Left forelimb (tissue), 1 donor: ENCODE measurements around the gene ANAPC4.

Experiments used
- DNase-seq: peaks from one replicate; pipeline ENCODE4 v3.0.0-alpha.2; 2018; ENCODE audit warnings: low spot score

The ANAPC4 gene

DNA sequence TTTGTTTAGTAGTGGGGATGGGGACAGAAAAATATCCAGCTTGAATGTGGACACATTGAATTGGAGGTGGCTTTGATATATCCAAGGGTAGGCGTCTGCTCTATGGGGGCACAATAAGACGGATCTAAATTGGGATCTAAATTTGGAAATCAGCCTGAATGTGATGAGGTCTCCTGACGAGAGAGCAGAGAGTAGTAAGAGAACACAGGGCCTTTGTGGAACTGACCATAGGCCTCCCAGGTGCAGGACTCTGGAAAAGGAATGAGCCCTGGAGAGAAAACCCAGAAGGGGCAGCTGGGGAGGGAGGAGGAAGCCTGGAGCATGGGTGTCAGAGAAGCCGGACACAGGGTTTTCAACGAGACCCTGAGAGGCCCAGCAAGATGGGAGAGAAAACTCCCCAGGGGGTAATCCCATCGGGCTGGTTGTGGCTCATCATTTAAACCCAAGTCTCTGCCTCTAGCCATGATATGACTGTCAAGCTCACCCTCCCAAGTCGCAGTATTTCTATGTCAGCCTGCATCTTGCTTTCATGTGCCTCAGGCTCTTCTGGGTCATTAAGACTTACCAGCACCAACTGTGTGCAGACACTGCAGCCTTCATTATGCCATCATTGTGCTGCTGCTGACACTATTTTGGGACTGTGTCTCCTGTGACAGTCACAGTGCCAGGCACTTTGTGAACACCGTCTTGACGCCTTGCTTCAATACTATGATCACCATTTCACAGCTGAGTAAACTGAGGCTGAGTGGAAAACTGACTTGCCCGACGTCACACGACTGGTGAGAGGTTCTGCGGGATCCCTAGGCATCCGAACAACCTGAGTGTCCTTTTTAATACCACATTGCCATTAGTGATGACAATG lies 57.1 kb downstream of the ANAPC4 start:
- peak; percentile 50 for DNase-seq

DNA sequence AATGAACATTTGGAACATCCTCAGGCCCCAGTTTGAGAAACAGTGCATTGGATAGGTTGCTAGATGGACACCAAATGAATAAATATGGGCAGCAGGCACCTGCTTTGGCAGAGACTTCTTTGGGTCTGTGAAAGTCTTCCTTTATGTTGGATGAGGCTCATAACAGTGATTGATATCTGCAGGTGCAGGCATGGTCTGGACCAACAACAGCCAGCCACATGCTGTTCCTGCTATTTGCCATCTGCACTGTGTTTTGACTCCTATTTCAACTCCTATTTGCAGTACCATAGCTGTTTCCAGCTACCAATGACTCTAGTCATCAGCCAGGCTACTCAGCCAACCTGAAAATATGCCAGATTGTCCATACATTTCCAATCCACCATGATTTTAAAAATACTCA lies 60.9 kb downstream of the ANAPC4 start:
- DNase-seq = peak; percentile 12

DNA sequence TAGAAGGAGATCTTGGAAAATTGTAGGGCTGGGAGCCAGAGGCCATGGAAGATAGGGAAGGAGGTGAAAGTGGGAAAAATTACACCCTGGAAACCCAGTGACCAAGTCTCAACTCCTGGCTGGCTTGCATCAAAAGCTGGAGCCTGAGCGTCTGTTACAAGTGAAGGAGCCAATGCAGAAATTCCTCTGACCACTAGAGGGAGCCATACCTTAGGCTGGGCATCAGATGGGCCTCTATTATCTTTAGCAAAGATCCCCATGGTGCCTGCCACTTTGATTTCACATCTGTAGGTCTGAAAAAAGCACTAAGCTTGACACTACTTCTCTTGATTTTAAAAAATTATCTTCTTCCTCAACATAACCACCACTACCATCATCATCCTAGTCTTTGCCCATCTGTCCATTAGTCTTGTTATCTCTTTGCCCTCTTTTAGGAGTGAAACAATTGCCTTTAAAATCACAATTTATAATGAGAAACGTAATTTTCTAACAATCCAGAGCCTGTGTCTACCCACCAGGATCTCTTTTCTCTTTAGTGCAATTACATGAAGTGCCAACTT lies 62.9 kb downstream of the ANAPC4 start:
- DNase-seq = peak; percentile 31

DNA sequence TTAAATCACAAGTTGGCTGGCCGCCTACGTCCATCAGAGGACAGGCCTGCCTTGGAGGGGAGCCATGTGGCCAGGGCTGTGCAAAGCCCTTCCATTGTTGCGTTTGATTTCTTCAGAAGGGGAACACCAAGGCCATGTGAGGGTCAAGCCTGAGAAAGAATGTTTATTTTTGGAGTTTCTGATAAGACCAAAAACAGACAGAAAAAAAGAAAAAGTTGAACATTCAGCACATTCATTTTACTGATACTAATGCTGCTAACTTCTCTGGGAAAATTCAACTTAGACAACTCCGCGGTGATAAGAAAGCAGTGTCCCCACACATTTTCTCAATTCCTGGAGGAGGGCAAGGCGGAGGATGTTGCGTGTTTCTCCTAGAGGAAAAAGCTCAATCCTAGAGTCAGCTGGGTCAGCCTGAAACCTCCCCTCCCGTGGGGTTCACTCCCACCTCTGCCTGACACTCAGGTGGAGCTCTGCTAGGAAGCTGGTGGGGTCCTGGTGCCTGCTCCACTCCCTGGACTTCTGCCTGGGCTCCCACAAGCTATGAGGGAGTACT lies 63.5 kb downstream of the ANAPC4 start:
- peak; percentile 26 for DNase-seq

DNA sequence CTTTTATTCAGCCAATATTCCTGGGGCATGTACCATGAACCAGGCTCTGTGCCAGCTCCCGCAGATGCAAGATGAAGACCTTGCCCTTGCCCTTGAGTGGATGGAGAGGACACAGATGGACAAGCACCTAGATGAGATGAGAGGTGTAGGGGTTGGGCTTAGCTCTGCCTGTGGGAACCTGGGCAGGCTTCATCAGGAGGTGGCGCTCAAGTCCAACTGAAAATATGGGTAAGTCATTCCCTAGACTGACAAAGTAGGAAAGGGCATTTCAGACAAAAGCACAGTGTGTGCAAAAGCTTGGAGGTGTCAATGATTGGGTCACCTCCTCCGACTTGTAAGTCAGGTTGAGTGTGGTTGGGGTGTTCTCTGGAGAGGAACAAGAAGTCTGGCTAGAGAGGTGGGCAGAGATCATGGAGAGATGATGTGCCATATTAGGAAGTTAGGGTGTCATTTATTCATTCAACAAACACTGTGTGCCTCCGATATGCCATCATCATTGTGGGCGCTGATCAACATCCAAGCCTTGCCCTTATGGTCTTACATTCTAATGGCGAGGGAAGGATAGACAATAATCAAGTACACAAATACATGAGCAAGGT lies 64.6 kb downstream of the ANAPC4 start:
- DNase-seq = peak; percentile 75

DNA sequence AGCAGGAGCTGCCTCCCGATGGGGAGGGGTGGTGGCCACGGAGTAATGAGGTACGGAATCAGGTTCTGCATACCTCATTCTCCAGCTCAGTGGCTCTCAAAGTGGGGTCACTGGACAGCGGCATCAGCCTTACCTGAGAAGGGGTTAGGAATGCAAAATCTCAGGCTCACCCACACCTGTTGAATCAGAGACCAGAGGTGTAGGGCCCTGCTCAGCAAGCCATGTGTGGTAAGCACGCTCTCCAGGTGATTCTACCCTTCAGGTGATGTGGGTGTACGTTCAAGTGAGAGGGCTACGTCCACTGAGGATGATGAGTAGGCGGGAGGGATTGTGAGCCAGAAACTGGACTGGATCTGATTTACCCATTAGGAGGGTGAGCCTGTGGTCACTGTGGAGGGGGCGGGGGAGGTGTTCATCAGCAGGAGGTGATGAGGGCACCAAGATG lies 65.8 kb downstream of the ANAPC4 start:
- peak; percentile 44 for DNase-seq

DNA sequence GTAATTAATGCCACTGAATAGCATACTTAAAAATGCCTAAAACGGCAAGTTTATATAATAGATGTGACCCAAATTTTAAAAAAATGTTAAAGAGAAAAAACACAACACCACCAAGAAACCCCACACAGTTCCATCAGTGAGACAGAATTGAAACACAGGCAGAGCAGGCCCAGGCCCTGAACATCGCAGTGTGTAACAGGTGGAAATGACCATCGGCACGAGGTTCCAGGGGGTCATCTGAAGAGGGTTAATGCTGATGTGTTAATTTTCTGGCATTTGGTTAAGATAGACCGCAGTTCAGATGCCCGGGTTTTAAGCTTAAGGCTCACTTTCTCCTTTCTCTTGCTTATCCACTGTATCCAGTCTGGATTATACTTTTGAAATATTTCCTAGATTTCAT lies 66.8 kb downstream of the ANAPC4 start:
- peak; percentile 8 for DNase-seq

DNA sequence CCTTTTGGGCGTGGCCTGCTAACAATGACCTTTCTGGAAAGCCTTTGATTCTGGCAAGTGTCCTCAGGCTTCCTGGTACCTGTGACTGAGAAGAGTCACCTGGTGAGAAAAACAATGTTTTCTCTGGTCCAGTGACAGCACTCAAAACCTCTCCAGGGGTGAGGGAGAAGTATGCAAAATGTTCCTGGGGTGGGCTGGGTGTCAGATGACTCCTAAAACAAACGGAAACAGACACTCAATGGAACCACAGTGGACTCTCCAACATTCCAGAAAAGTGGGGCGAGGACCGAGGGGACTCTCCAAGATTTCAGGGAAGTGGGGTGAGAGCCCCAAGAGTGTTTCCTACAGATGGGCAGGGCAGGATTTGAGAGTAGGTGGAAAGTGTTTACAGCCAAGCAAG lies 69.5 kb downstream of the ANAPC4 start:
- no peak for DNase-seq

DNA sequence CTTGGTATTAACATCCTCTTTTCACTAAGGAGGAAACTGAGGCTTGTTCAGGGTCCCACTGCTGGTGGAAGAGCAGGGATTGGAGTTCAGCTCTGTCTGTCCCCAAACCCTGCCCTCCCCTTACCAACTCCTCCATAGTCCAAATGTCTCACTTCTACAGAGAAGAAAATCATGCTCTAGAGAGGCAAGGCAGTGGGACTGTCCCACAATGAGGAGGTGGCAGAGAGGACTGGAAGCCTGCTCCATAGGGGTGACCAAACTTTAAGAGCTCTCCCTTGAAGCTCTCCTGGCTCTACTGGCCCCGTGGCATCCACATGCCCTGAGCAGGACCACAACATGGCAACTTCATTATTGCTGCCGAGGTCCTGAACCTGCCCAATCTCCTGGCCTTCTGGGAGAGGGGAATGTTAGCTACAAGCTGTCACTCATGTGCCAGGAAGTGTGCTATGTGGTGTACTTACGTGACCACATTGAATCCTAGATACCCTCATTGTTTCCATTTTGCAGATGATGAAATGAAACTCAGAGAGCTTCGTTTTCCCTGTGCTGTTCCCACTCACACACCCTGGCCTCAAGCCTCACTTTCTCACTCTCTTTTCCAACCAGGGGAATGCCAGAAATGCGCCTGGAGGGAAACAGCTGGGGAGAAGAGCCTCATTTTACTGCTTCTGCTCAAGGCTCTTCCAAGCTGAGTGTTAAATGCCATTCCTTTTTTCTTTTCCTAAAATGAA lies 71.5 kb downstream of the ANAPC4 start:
- no peak for DNase-seq

DNA sequence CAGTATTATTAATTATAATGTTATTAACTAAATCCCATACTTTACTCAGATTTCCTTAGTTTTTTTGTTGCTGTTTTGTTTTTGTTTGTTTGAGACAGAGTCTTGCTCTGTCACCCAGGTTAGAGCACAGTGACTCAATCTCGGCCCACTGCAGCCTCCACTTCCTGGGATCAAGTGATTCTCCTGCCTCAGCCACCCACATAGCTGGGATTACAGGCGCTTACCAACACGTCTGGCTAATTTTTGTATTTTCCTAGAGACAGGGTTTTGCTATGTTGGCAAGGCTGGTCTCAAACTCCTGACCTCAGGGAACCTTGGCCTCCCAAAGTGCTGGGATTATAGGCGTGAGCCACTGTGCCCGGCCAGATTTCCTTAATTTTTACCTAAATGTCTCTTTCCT lies 72.2 kb downstream of the ANAPC4 start:
- no peak for DNase-seq

DNA sequence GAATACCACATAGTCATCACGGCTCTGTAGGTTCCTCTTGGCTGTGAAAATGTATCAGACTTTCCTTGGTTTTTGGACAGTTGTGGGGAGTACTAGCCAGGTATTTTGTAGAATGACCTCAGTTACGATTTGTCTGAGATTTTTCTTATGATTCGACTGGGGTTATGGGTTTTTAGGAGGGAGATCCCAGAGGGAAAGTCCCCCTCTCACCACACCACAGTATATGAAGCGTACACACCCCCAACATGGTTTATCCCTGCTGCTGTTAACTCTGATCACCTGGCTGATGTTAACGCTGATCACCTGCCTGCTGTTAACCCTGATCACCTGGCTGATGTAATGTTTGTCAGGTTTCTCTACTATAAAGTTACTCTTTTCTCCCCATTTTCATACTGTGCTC lies 72.6 kb downstream of the ANAPC4 start:
- no peak for DNase-seq

DNA sequence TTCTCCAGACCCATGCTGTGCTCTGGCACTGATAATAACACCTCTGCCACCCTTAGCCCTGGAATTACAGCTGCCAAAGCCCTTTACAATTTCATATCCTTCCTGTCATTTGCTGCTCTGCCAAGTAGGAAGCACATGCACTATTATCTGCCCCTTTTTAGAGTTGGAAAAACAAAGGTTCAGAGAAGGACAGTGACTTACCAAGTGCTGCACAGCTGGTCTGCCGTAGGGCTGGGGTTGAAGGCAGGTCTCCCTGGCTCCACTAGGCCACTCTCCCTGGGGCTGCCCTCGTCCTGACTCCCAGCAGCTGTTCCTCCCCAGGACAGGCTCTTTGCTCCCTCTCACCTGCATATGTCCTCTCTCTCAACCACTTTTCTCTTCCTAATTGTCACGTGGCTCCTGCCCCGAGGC lies 73.4 kb downstream of the ANAPC4 start:
- DNase-seq = no peak

DNA sequence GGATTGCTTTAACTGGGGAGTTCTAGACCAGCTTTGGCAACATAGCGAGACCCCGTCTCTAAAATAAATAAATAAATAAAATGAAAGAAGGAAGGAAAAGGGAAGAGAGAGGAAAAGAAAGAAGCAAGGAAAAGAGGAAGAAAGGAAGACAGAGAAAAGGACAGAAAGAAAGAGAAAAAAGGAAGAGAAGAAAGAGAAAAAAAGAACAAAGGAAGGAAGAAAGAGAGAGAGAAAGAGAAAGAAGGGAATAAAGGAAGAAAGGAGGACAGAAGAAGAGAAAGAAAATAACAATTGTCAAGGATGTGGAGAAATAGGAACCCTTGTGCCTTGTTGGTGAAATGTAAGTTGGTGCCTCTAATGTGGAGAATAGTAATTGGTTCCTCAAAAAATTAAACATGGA lies 74.6 kb downstream of the ANAPC4 start:
- no peak for DNase-seq

DNA sequence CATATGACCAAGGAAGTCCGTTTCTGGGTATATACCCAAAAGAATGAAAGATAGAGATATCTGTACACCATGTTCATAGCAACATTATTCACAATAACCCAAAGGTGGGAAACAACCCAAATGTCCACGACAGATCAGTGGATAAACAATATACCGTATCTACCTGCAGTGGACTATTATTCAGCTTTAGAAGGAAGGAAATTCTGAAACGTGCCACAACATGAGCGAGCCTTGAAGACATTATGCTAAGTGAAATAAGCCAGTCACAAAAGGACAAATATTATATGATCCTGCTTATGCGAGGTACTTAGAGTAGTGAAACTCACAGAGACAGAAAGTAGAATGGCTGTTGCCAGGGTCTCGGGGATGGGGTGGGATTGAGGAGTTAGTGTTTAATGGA lies 75.0 kb downstream of the ANAPC4 start:
- DNase-seq = no peak

DNA sequence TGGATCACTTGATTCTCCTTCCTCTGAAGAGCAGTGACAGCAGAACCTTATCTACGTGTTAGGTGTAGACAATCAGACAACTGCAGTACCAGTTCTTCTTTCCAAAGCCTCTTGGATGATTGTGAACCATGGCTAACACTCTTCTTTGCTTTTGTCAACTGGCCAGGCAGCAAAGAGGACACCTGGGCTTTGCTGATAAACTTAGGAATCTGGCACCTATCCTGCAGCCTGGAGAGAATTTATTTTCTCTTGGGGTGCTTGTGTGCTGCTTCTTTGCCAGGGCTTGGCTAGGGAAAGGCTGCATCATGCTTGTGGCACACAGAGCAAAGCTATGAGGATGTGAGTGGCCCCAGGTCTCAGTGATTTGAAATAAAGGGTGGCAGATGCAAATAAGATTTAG lies 77.4 kb downstream of the ANAPC4 start:
- DNase-seq = no peak

DNA sequence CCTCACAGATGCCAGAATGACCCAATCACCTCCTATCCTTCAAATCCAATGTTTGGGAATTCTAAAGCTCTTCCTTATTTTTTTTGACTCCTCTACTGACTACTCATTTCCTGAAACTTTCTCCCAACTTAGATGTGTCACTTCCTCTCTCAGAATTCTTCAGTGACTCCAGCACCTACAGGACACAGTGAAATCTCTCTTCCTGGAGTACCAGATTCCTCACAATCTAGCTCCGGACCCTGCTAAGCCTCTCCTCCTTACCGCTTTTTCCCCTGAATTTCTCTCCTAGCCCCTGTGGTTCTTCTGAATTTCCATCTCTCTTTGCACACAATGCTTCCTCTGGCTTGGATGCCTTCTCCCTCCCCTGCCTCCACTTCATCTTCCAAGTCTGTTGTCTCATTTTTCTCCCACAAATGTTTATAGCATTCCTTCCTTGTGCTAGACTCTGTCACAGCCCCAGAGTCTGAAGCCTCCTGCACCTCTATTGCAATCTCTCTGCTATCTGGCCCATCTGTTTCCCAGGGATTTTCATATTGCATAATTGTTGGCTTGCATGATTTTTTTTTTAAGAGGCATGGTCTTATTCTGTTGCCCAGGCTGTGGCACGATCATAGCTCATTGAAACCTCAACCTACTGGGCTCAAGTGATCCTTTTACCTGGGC lies 80.1 kb downstream of the ANAPC4 start:
- DNase-seq = no peak

DNA sequence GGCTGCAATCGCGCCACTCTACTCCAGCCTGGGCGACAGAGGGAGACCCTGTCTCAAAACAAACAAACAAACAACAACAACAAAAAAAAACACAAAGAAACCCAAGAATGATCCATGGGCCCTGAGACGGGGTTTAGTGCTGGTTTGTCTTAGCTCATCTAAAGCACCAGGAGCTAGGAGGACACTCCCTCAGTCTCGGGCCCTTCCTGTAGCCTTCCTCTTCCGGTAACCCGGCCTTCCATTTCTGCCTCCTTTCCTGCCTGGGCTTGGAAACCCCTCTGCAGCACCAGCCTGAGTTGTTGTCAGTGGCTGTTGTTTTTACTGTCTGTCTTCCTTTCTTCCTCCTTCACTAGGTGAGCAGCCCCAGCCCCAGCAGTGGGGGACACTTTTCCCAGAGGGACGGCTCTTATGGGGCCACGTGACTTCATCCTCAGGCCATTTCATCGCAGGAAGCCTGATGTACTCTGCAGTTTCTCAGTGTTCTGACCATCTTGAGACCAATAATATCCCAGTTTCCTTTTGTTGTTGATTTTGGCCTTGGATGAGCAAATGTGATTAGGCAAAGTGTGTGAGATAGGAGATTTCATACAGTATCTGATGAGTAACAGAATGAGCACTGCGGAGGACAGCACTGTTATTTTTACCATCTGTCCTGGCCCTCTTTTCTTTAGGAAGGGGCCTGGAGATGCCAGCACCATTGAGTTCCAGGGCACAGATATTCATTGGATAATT lies 90.1 kb downstream of the ANAPC4 start:
- no peak for DNase-seq

DNA sequence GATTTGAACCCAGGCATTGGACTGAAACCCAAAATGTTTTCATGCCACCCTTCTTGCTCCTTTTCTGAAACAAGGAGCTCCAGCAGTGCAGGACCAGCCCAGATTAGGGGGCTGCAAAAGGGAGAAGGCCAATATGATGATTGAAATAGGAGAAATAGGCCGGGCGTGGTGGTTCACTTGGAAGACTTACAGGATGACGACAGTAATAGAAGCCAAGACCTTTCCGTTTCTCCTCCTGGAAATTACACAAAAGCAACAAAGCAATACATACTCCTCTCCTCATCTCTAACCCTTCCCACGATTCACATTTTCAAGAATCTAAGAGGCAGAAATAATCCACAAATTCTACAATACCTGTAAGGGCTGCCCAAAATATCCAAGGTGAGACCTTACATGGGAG lies 90.8 kb downstream of the ANAPC4 start:
- DNase-seq = no peak
